Measurements from ENCODE around the gene HNRNPCL1.
A peak's percentile ranks its signal among the peaks of the same experiment; 100 is the strongest.
"Not testable (repeated sequence)": the region's sequence is repeated elsewhere in the genome, so short reads cannot be mapped to it uniquely, and the experiment has no call there.

The HNRNPCL1 gene

GRCh38 chr1:12848620-12849019, at the start of gene HNRNPCL1:
TSS of gene HNRNPCL1 (minus strand) at chr1:12848720. CDS start at chr1:12848289, 431 bp downstream.
- DNase-seq, result not testable (repeated sequence)

- DNase-seq, result not testable (repeated sequence)
Measured at GRCh38 chr1:12898170-12898569, 49.6 kb upstream of the HNRNPCL1 start, which contains the start of gene PRAMEF10. TSS of gene PRAMEF10 (minus strand) at chr1:12898270. CDS start at chr1:12895847, 2,423 bp downstream.

- not testable (repeated sequence) for DNase-seq
Measured at GRCh38 chr1:12886101-12886500, 37.6 kb upstream of the HNRNPCL1 start, which contains the start of gene PRAMEF4. TSS of gene PRAMEF4 (minus strand) at chr1:12886201. CDS start at chr1:12883394, 2,807 bp downstream.

- not testable (repeated sequence) for DNase-seq
Measured at GRCh38 chr1:12878453-12878852, 29.9 kb upstream of the HNRNPCL1 start.

GRCh38 chr1:12863131-12863880, 14.8 kb upstream of the HNRNPCL1 start:
- DNase-seq, result not testable (repeated sequence)

GRCh38 chr1:12856786-12857185, 8.3 kb upstream of the HNRNPCL1 start, which contains the start of gene PRAMEF2:
TSS of gene PRAMEF2 (plus strand) at chr1:12857086. CDS start at chr1:12859010, 1,924 bp downstream.
- not testable (repeated sequence) for DNase-seq

GRCh38 chr1:12851779-12852178, 3.3 kb upstream of the HNRNPCL1 start:
- peak; percentile 8 for DNase-seq

GRCh38 chr1:12833251-12833650, 15.3 kb downstream of the HNRNPCL1 start:
- not testable (repeated sequence) for DNase-seq

- not testable (repeated sequence) for DNase-seq
Measured at GRCh38 chr1:12831310-12831709, 17.2 kb downstream of the HNRNPCL1 start, which contains the start of gene PRAMEF11. TSS of gene PRAMEF11 (minus strand) at chr1:12831410. CDS start at chr1:12828789, 2,621 bp downstream.

- DNase-seq, result not testable (repeated sequence)
Measured at GRCh38 chr1:12819061-12819460, 29.5 kb downstream of the HNRNPCL1 start.

GRCh38 chr1:12811409-12811784, 37.1 kb downstream of the HNRNPCL1 start:
- DNase-seq, result no peak

- DNase-seq, result no peak
Measured at GRCh38 chr1:12810691-12811408, 37.7 kb downstream of the HNRNPCL1 start.

- no peak for DNase-seq
Measured at GRCh38 chr1:12809933-12810332, 38.6 kb downstream of the HNRNPCL1 start.

- DNase-seq, result no peak
Measured at GRCh38 chr1:12799730-12800129, 48.8 kb downstream of the HNRNPCL1 start.

GRCh38 chr1:12798911-12799310, 49.6 kb downstream of the HNRNPCL1 start:
- DNase-seq, result no peak

Measured in GOT3 (cell line).